SK-N-SH treated with all-trans-retinoic acid at 6 μM for 48 hours (cell line): ENCODE results near the gene DPYD.

Experiments
- ATAC-seq: fragments of 200-7000 bp; cut with Tn5 transposase; 3 replicates; pipeline ENCODE4 v1.9.1; 2020; ENCODE audit warnings: mild to moderate bottlenecking, moderate library complexity
- ARNTL ChIP-seq: fragments of 450-650 bp; formaldehyde crosslinking; IDR thresholded peaks from 2 replicates; pipeline ENCODE4 v1.5.0; 2020; ENCODE audit warnings: low read depth, mild to moderate bottlenecking, moderate library complexity, borderline replicate concordance
- BACH2 ChIP-seq: fragments of 250-450 bp; sonication (Bioruptor Pico); IDR thresholded peaks from 2 replicates; pipeline ENCODE4 v1.9.0; 2021; ENCODE audit warnings: mild to moderate bottlenecking, borderline replicate concordance
- CREB5 ChIP-seq: fragments of 250-450 bp; sonication (Bioruptor Pico); IDR thresholded peaks from 2 replicates; pipeline ENCODE4 v1.5.1; 2020; ENCODE audit warnings: low read depth, mild to moderate bottlenecking, moderate library complexity
- ESRRG ChIP-seq: fragments of 250-450 bp; sonication (Bioruptor Pico); IDR thresholded peaks from 2 replicates; pipeline ENCODE4 v1.6.1; 2021; ENCODE audit warnings: mild to moderate bottlenecking
- GLIS3 ChIP-seq: fragments of 250-450 bp; sonication (Bioruptor Pico); IDR thresholded peaks from 2 replicates; pipeline ENCODE4 v1.5.0; 2020; ENCODE audit warnings: mild to moderate bottlenecking, moderate library complexity
- ISL1 ChIP-seq: fragments of 250-450 bp; sonication (Bioruptor Pico); IDR thresholded peaks from 2 replicates; pipeline ENCODE4 v2.1.2; 2022; ENCODE audit warnings: mild to moderate bottlenecking, moderate library complexity
- OSR1 ChIP-seq: fragments of 250-450 bp; sonication (Bioruptor Pico); IDR thresholded peaks from 2 replicates; pipeline ENCODE4 v1.8.0; 2022; ENCODE audit warnings: moderate library complexity, mild to moderate bottlenecking, inconsistent platforms
- PATZ1 ChIP-seq: fragments of 250-450 bp; sonication (Bioruptor Pico); IDR thresholded peaks from 2 replicates; pipeline ENCODE4 v1.8.0; 2020; ENCODE audit warnings: mild to moderate bottlenecking, moderate library complexity, borderline replicate concordance
- POU6F1 ChIP-seq: fragments of 250-450 bp; sonication (Bioruptor Pico); IDR thresholded peaks from 2 replicates; pipeline ENCODE4 v1.8.0; 2021; ENCODE audit warnings: low read depth, mild to moderate bottlenecking, moderate library complexity, borderline replicate concordance
- PPARA ChIP-seq: fragments of 250-450 bp; sonication (Bioruptor Pico); IDR thresholded peaks from 2 replicates; pipeline ENCODE4 v1.5.0; 2020; ENCODE audit warnings: mild to moderate bottlenecking, borderline replicate concordance
- RARB ChIP-seq: fragments of 250-450 bp; sonication (Bioruptor Pico); IDR thresholded peaks from 2 replicates; pipeline ENCODE4 v1.8.0; 2021; ENCODE audit warnings: mild to moderate bottlenecking, moderate library complexity
- TCF4 ChIP-seq: fragments of 250-450 bp; sonication (Bioruptor Pico); IDR thresholded peaks from 2 replicates; pipeline ENCODE4 v1.8.0; 2021; ENCODE audit warnings: mild to moderate bottlenecking, moderate library complexity, borderline replicate concordance
- TOX ChIP-seq: fragments of 250-450 bp; sonication (Bioruptor Pico); IDR thresholded peaks from 2 replicates; pipeline ENCODE4 v1.8.0; 2021; ENCODE audit warnings: mild to moderate bottlenecking, moderate library complexity, borderline replicate concordance
- TSHZ2 ChIP-seq: fragments of 250-450 bp; sonication (Bioruptor Pico); IDR thresholded peaks from 2 replicates; pipeline ENCODE4 v1.5.0; 2020; ENCODE audit warnings: mild to moderate bottlenecking, moderate library complexity
- ZFP3 ChIP-seq: fragments of 250-450 bp; sonication (Bioruptor Pico); IDR thresholded peaks from 2 replicates; pipeline ENCODE4 v1.5.0; 2020; ENCODE audit warnings: mild to moderate bottlenecking, moderate library complexity
- ZFP30 ChIP-seq: fragments of 450-650 bp; formaldehyde crosslinking; IDR thresholded peaks from 2 replicates; pipeline ENCODE4 v1.5.0; 2022; ENCODE audit warnings: mild to moderate bottlenecking, moderate library complexity
- ZNF565 ChIP-seq: fragments of 450-650 bp; formaldehyde crosslinking; conservative IDR thresholded peaks from 2 replicates; pipeline ENCODE4 v1.5.0; 2020; ENCODE audit warnings: low read depth, mild to moderate bottlenecking, moderate library complexity
- ZNF70 ChIP-seq: fragments of 450-650 bp; formaldehyde crosslinking; IDR thresholded peaks from 2 replicates; pipeline ENCODE4 v1.5.0; 2020; ENCODE audit warnings: mild to moderate bottlenecking, moderate library complexity
- ZNF8 ChIP-seq: fragments of 450-650 bp; formaldehyde crosslinking; IDR thresholded peaks from 2 replicates; pipeline ENCODE4 v1.5.0; 2020; ENCODE audit warnings: mild to moderate bottlenecking, moderate library complexity

DPYD gene

GRCh38 chr1:97902067-97902466 is 18.8 kb downstream of the DPYD start:
- no peak for ATAC-seq
- no peak for TF ChIP-seq ZNF8 (CRISPR knock-in tag)
- TF ChIP-seq ZFP30, result no peak
- TF ChIP-seq ARNTL (CRISPR knock-in tag), result no peak
- no peak for TF ChIP-seq CREB5 (CRISPR knock-in tag)
- no peak for TF ChIP-seq TOX
- TF ChIP-seq ZNF565 (CRISPR knock-in tag), result no peak
- TF ChIP-seq RARB (CRISPR knock-in tag), result no peak
- TF ChIP-seq ISL1 (CRISPR knock-in tag), result no peak
- TF ChIP-seq ESRRG (CRISPR knock-in tag), result no peak
- no peak for TF ChIP-seq TCF4 (CRISPR knock-in tag)
- TF ChIP-seq BACH2 (CRISPR knock-in tag), result no peak
- TF ChIP-seq, all 23 proteins: peak for 0

- TF ChIP-seq GLIS3 (CRISPR knock-in tag) (no peak), ISL1 (CRISPR knock-in tag) (no peak), TCF4 (CRISPR knock-in tag) (no peak), PATZ1 (no peak), ZFP3 (no peak), RARB (CRISPR knock-in tag) (no peak), ZNF70 (CRISPR knock-in tag) (no peak), TSHZ2 (CRISPR knock-in tag) (no peak), TOX (no peak), POU6F1 (no peak)
- peak; percentile 51; the same call in 1 of the 3 replicates for ATAC-seq
Observed at GRCh38 chr1:97901017-97901658, 19.7 kb downstream of the DPYD start.

- TF ChIP-seq ZNF70 (CRISPR knock-in tag), result no peak
- no peak for TF ChIP-seq POU6F1
- no peak for TF ChIP-seq PPARA (CRISPR knock-in tag)
- no peak for TF ChIP-seq OSR1
- TF ChIP-seq, all 23 proteins: peak for 0
- no peak for ATAC-seq
Observed at GRCh38 chr1:97898948-97899347, 21.9 kb downstream of the DPYD start.

- no peak for ATAC-seq
- TF ChIP-seq ESRRG (CRISPR knock-in tag) (no peak), ISL1 (CRISPR knock-in tag) (no peak), ZFP30 (no peak), ZNF565 (CRISPR knock-in tag) (no peak), RARB (CRISPR knock-in tag) (no peak), BACH2 (CRISPR knock-in tag) (no peak), ZNF70 (CRISPR knock-in tag) (no peak)
Observed at GRCh38 chr1:97895278-97895677, 25.6 kb downstream of the DPYD start.
